Omental fat pad (tissue), 4 donors: Measurements from ENCODE around the gene VAV2. TPM values are rescaled to one million over a fixed set of nuclear protein-coding genes. Genes with fewer than 3 reads are reported as not detected.
A peak's percentile ranks its signal among the peaks of the same experiment; 100 is the strongest.

Experiments
- ATAC-seq: fragments of 150-250 bp; one replicate; pipeline ENCODE4 v1.9.1; 2016; ENCODE audit warnings: mild to moderate bottlenecking, moderate library complexity; ENCODE audit not compliant: low FRiP score
- DNase-seq: peaks from one replicate; pipeline ENCODE4 v3.0.0-alpha.2; 2019; ENCODE audit warnings: low spot score
- CTCF ChIP-seq, 3 donors: fragments of 450-650 bp; IDR thresholded peaks; one replicate each; pipeline ENCODE4 v1.5.1; 2016 to 2017; ENCODE audit warnings: antibody characterized with exemption in 3 of 3, mild to moderate bottlenecking in 3 of 3, moderate library complexity in 2 of 3
- total RNA-seq, 4 donors: library from RNA; depleted of rRNA; stranded (reverse); fragments of >200 nt; gene quantifications; one replicate each; pipeline ENCODE4 v1.1.0, GENCODE V29; 2016

VAV2 gene
- total RNA-seq, 4 donors from 2014 or later: 4.0 to 10.9 (median 6.2) TPM

- no peak for DNase-seq
- ATAC-seq: peak; percentile 40
- TF ChIP-seq CTCF (IDR thresholded peaks at IDR 0.05): no peak
Measured at GRCh38 chr9:133737774-133738639, 254.1 kb downstream of the VAV2 start, which contains the start of gene SARDH. Gene SARDH, minus strand, starts transcription at chr9:133738352. Its CDS starts 4,179 bp downstream, at chr9:133734173.

- no peak for TF ChIP-seq CTCF (IDR thresholded peaks at IDR 0.05)
- ATAC-seq: no peak
- DNase-seq: no peak
Measured at GRCh38 chr9:133737071-133737773, 254.9 kb downstream of the VAV2 start.

GRCh38 chr9:133735931-133736330 lies 256.2 kb downstream of the VAV2 start:
- no peak for DNase-seq
- no peak for ATAC-seq
- no peak for TF ChIP-seq CTCF (IDR thresholded peaks at IDR 0.05)

GRCh38 chr9:133735415-133735775 lies 256.7 kb downstream of the VAV2 start:
- ATAC-seq: no peak
- TF ChIP-seq CTCF (IDR thresholded peaks at IDR 0.05): no peak
- no peak for DNase-seq

- ATAC-seq (no peak), DNase-seq (no peak)
- no peak for TF ChIP-seq CTCF (IDR thresholded peaks at IDR 0.05)
Measured at GRCh38 chr9:133734590-133735414, 257.3 kb downstream of the VAV2 start.

- no peak for TF ChIP-seq CTCF (IDR thresholded peaks at IDR 0.05)
- no peak for ATAC-seq
- no peak for DNase-seq
Measured at GRCh38 chr9:133733796-133734533, 258.2 kb downstream of the VAV2 start.
